Neural progenitor cell (in vitro differentiated cells): ENCODE data around the gene RETN.

Source experiments
- EZH2phosphoT487 ChIP-seq: fragments of 200-600 bp; sonication (generic); IDR thresholded peaks from 2 replicates; pipeline ENCODE4 v1.6.1; 2017; ENCODE audit warnings: antibody characterized with exemption
- TF ChIP-seq, protein P1 (sequence below): fragments of 200-600 bp; sonication (generic); IDR thresholded peaks from 2 replicates; pipeline ENCODE4 v1.5.1; 2017; ENCODE audit warnings: antibody characterized with exemption, mild to moderate bottlenecking

DNA sequence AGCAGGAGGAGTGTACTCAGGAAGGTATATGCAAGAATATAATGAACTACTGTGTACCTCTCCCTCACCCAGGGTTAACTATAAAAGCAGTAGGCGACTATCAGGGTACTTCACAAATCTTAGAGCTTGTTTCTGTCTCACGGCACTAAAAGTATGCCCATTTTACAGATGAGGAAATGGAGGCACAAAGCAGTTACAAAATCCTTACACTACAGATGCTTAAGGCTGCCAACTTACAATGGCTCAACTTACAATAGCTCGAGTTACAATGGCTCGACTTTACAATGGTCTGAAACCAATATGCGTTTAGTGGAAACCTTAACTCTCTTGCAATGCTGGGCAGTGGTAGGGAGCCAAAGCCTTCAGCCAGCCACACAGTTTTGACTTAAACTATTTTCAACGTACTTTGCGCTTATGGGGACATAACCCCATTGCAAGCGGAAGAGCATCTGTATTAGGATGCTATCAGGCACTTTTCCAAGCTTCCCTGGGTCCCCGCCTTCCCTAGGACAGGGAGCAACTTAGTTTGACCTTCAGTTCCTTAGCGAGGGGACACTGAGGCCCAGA lies 29.0 kb downstream of the RETN start:
- TF ChIP-seq, protein P1, sequence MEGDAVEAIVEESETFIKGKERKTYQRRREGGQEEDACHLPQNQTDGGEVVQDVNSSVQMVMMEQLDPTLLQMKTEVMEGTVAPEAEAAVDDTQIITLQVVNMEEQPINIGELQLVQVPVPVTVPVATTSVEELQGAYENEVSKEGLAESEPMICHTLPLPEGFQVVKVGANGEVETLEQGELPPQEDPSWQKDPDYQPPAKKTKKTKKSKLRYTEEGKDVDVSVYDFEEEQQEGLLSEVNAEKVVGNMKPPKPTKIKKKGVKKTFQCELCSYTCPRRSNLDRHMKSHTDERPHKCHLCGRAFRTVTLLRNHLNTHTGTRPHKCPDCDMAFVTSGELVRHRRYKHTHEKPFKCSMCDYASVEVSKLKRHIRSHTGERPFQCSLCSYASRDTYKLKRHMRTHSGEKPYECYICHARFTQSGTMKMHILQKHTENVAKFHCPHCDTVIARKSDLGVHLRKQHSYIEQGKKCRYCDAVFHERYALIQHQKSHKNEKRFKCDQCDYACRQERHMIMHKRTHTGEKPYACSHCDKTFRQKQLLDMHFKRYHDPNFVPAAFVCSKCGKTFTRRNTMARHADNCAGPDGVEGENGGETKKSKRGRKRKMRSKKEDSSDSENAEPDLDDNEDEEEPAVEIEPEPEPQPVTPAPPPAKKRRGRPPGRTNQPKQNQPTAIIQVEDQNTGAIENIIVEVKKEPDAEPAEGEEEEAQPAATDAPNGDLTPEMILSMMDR = no peak
- no peak for TF ChIP-seq EZH2phosphoT487
